ENCODE results near the gene MAGEA12. TPM values are rescaled to one million over a fixed set of nuclear protein-coding genes. Genes with fewer than 3 reads are reported as not detected.
A peak's percentile ranks its signal among the peaks of the same experiment; 100 is the strongest.
"Not testable (repeated sequence)": the region's sequence is repeated elsewhere in the genome, so short reads cannot be mapped to it uniquely, and the experiment has no call there.

MAGEA12 gene
- total RNA-seq: not detected
- long read RNA-seq: 0 reads

DNA sequence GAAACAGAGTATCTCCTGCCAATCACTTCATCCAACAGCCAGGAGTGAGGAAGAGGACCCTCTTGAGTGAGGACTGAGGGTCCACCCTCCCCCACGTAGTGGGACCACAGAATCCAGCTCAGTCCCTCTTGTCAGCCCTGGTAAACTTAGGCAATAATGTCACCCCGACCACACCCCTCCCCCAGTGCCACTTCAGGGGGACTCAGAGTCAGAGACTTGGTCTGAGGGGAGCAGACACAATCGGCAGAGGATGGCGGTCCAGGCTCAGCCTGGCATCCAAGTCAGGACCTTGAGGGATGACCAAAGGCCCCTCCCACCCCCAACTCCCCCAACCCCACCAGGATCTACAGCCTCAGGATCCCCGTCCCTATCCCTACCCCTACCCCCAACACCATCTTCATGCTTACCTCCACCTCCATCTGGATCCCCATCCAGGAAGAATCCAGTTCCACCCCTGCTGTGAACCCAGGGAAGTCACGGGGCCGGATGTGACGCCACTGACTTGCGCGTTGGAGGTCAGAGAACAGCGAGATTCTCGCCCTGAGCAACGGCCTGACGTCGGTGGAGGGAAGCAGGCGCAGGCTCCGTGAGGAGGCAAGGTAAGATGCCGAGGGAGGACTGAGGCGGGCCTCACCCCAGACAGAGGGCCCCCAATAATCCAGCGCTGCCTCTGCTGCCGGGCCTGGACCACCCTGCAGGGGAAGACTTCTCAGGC is at the start of gene MAGEA12, which contains the start of gene CSAG1:
Gene MAGEA12, plus strand, starts transcription at position 497 of the 715 bp plus-strand sequence. CDS start 2,405 bp downstream, outside the sequence.
Gene CSAG1, minus strand, starts transcription at position 461 of the 715 bp plus-strand sequence. CDS start 1,261 bp downstream, outside the sequence.
- intact Hi-C loops (cut with DNase I): no loop called here
- no peak for DNase-seq (ENCODE audit: low spot score)

- intact Hi-C loops (cut with DNase I); DNase-seq (ENCODE audit: low spot score): not testable (repeated sequence)
These were observed 35.3 kb upstream of the MAGEA12 start, which contains the start of gene MAGEA3 for GRCh38 chrX:152697952-152698931. Gene MAGEA3 (plus strand): TSS chrX:152698794. CDS start chrX:152700833, 2,039 bp downstream.

- intact Hi-C loops (cut with DNase I): not testable (repeated sequence)
- peak; percentile 70 for DNase-seq (ENCODE audit: low spot score)
These were observed 33.2 kb upstream of the MAGEA12 start for GRCh38 chrX:152700390-152700789.

- DNase-seq (ENCODE audit: low spot score); intact Hi-C loops (cut with DNase I): not testable (repeated sequence)
These were observed 27.1 kb upstream of the MAGEA12 start for GRCh38 chrX:152706500-152706899.

- DNase-seq (ENCODE audit: low spot score); intact Hi-C loops (cut with DNase I): not testable (repeated sequence)
These were observed 24.4 kb upstream of the MAGEA12 start, which contains the start of gene CSAG2 for GRCh38 chrX:152709173-152709572. Gene CSAG2 (minus strand): TSS chrX:152709273. CDS start chrX:152709112, 161 bp downstream.

DNA sequence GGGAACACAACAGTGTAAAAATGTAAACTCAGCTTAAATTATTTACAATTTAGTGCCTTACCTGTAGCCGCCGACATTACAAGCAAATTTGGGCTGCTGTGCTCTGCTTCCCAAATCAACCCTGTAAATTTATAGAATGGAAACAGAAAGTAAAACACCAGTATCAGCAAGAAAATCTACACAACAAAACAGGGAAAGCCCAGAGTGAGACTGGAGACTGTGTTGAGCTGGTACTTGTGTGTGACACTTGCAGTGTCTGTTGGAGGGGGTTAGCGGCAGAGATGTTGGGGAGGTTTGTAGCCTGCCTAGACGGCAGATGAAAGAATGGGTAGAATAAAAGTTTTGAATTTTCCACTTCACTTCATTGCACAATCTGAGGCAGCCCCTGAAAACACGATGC is 20.4 kb upstream of the MAGEA12 start:
- intact Hi-C loops (cut with DNase I); DNase-seq (ENCODE audit: low spot score): not testable (repeated sequence)

- intact Hi-C loops (cut with DNase I); DNase-seq (ENCODE audit: low spot score): not testable (repeated sequence)
These were observed 19.5 kb upstream of the MAGEA12 start, which contains the start of gene MAGEA2B for GRCh38 chrX:152713815-152714787. Gene MAGEA2B (plus strand): TSS chrX:152714628. CDS start chrX:152717107, 2,479 bp downstream.

DNA sequence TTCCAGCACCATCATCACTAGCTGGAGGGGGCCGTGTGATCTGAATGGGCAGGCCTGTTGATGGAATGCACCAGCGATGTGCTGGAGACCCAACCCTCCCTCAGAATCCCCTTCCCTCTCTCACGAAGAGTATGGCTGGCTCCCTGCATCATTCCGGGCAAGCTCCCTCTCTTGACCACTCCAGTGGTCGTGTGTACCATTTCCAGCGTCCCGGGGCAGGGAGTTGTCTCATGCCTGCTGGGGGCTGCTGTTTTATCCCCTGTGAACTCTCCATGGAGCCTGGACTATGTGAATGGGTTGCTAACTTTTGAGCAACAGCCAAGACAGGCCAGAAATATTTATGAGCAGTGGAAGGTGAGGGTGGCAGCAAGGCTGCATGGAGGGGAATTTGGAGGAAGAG is 8.1 kb upstream of the MAGEA12 start:
- no peak for DNase-seq (ENCODE audit: low spot score)
- intact Hi-C loops (cut with DNase I): no loop called here

GRCh38 chrX:152734143-152734858 is 744 bp downstream of the MAGEA12 start:
- DNase-seq (ENCODE audit: low spot score); intact Hi-C loops (cut with DNase I): not testable (repeated sequence)

GRCh38 chrX:152735101-152735500 is 1.5 kb downstream of the MAGEA12 start:
- intact Hi-C loops (cut with DNase I): no loop called here
- no peak for DNase-seq (ENCODE audit: low spot score)

- intact Hi-C loops (cut with DNase I): no loop called here
- DNase-seq (ENCODE audit: low spot score): no peak
These were observed 2.4 kb downstream of the MAGEA12 start for GRCh38 chrX:152735860-152736511.

DNA sequence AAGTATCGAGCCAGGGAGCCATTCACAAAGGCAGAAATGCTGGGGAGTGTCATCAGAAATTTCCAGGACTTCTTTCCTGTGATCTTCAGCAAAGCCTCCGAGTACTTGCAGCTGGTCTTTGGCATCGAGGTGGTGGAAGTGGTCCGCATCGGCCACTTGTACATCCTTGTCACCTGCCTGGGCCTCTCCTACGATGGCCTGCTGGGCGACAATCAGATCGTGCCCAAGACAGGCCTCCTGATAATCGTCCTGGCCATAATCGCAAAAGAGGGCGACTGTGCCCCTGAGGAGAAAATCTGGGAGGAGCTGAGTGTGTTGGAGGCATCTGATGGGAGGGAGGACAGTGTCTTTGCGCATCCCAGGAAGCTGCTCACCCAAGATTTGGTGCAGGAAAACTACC is 3.0 kb downstream of the MAGEA12 start:
- intact Hi-C loops (cut with DNase I); DNase-seq (ENCODE audit: low spot score): not testable (repeated sequence)

DNA sequence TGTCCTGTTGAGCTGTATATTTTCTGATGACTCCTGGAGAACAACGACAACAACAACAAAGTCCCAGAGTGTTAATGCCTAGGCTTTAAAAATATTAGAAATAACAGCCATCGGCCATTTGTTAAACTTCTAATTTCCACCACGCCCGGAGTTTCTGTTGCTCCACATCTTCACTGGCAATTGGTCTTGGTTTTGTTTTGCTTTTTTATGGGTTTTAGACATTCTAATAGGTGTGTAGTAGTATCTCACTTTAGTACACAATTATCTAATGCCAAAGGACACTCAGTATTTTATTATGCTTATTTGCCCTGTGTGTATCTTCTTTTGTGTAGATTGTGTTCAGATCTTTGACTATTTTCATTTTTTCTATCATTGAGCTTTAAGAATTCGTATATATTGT is 5.0 kb downstream of the MAGEA12 start:
- DNase-seq (ENCODE audit: low spot score): no peak
- intact Hi-C loops (cut with DNase I): no loop called here

- DNase-seq (ENCODE audit: low spot score); intact Hi-C loops (cut with DNase I): not testable (repeated sequence)
These were observed 20.4 kb downstream of the MAGEA12 start, which contains the start of gene MAGEA2 for GRCh38 chrX:152753686-152754650. Gene MAGEA2 (minus strand): TSS chrX:152753842. CDS start chrX:152751363, 2,479 bp downstream.

DNA sequence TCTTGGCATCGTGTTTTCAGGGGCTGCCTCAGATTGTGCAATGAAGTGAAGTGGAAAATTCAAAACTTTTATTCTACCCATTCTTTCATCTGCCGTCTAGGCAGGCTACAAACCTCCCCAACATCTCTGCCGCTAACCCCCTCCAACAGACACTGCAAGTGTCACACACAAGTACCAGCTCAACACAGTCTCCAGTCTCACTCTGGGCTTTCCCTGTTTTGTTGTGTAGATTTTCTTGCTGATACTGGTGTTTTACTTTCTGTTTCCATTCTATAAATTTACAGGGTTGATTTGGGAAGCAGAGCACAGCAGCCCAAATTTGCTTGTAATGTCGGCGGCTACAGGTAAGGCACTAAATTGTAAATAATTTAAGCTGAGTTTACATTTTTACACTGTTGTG is 21.3 kb downstream of the MAGEA12 start:
- DNase-seq (ENCODE audit: low spot score); intact Hi-C loops (cut with DNase I): not testable (repeated sequence)

DNA sequence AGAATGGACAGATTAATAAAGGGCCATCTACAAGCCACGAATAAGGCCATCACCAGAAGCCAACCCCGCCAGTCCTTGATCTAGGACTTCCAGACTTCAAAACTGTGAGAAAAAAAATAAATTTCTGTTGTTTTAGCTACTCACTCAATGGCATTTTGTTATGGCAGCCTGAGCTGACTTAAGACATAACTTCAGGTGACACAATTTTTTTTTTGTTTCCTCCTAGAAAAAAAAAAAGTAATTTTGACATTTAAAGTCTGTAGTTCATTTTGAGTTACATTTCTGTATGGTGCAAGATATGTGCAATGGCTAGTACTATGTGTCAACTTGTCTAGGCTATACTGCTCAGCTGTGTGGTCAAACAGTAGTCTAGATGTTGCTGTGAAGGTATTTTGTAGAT is 25.4 kb downstream of the MAGEA12 start, which contains the start of gene CSAG3:
Gene CSAG3, plus strand, starts transcription at position 301 of the 400 bp plus-strand sequence.
- DNase-seq (ENCODE audit: low spot score); intact Hi-C loops (cut with DNase I): not testable (repeated sequence)
